HEK293 (cell line): ENCODE data around the gene EPHB1.

Source experiments
- CTCF ChIP-seq: fragments of 450-650 bp; formaldehyde crosslinking; IDR thresholded peaks from 2 replicates; pipeline ENCODE4 v1.5.1; 2016; ENCODE audit warnings: missing biosample characterization, missing genetic modification characterization
- ELK4 ChIP-seq: IDR thresholded peaks from 2 replicates; pipeline ENCODE4 v1.6.1; 2011; ENCODE audit warnings: mild to moderate bottlenecking, low read depth, low read length, borderline replicate concordance
- GFI1B ChIP-seq: fragments of 450-650 bp; formaldehyde crosslinking; IDR thresholded peaks from 2 replicates; pipeline ENCODE4 v1.5.1; 2016; ENCODE audit warnings: missing biosample characterization, missing genetic modification characterization
- REST ChIP-seq: fragments of 450-650 bp; formaldehyde crosslinking; IDR thresholded peaks from 2 replicates; pipeline ENCODE4 v1.5.1; 2016; ENCODE audit warnings: missing biosample characterization, missing genetic modification characterization
- SETDB1 ChIP-seq: IDR thresholded peaks from one replicate; pipeline ENCODE4 v1.6.1; 2017; ENCODE audit warnings: mild to moderate bottlenecking, low read length, moderate library complexity, mixed read lengths; ENCODE audit not compliant: insufficient read length
- YY1 ChIP-seq: fragments of 450-650 bp; formaldehyde crosslinking; IDR thresholded peaks from 2 replicates; pipeline ENCODE4 v1.5.1; 2018; ENCODE audit warnings: missing biosample characterization, missing genetic modification characterization
- ZBTB20 ChIP-seq: fragments of 450-650 bp; formaldehyde crosslinking; IDR thresholded peaks from 2 replicates; pipeline ENCODE4 v1.5.1; 2016; ENCODE audit warnings: missing biosample characterization, missing genetic modification characterization
- ZBTB44 ChIP-seq: fragments of 450-650 bp; IDR thresholded peaks from 2 replicates; pipeline ENCODE4 v1.5.1; 2018; ENCODE audit warnings: missing biosample characterization, mild to moderate bottlenecking, missing genetic modification characterization
- ZBTB8A ChIP-seq: fragments of 450-650 bp; formaldehyde crosslinking; IDR thresholded peaks from 2 replicates; pipeline ENCODE4 v1.5.1; 2016; ENCODE audit warnings: missing biosample characterization, missing genetic modification characterization
- ZNF23 ChIP-seq: fragments of 450-650 bp; formaldehyde crosslinking; IDR thresholded peaks from 2 replicates; pipeline ENCODE4 v1.5.1; 2016; ENCODE audit warnings: missing biosample characterization, missing genetic modification characterization, borderline replicate concordance
- ZNF510 ChIP-seq: fragments of 450-650 bp; formaldehyde crosslinking; IDR thresholded peaks from 2 replicates; pipeline ENCODE4 v1.5.1; 2018; ENCODE audit warnings: mild to moderate bottlenecking, missing genetic modification characterization, missing biosample characterization; ENCODE audit not compliant: insufficient replicate concordance
- ZSCAN30 ChIP-seq: fragments of 450-650 bp; IDR thresholded peaks from 2 replicates; pipeline ENCODE4 v1.5.1; 2018; ENCODE audit warnings: missing biosample characterization, mild to moderate bottlenecking, missing genetic modification characterization, moderate library complexity
- TF ChIP-seq, protein P1 (sequence below): fragments of 450-650 bp; formaldehyde crosslinking; optimal IDR thresholded peaks from 2 replicates; pipeline ENCODE3; 2016; ENCODE audit warnings: missing biosample characterization, mild to moderate bottlenecking, missing genetic modification characterization
- TF ChIP-seq, protein P2 (sequence below): fragments of 450-650 bp; formaldehyde crosslinking; IDR thresholded peaks from 2 replicates; pipeline ENCODE4 v1.5.1; 2017; ENCODE audit warnings: missing biosample characterization, missing genetic modification characterization

GRCh38 chr3:134772591-134772990, 22.5 kb upstream of the EPHB1 start:
- TF ChIP-seq CTCF (tag by site-specific recombination) (no peak), YY1 (no peak), REST (tag by site-specific recombination) (no peak), ZNF510 (tag by site-specific recombination) (no peak), SETDB1 (no peak), ZBTB44 (no peak), GFI1B (tag by site-specific recombination) (no peak), ZBTB20 (no peak), ELK4 (no peak), ZSCAN30 (tag by site-specific recombination) (no peak), ZBTB8A (tag by site-specific recombination) (no peak), ZNF23 (no peak)
- TF ChIP-seq, protein P1, sequence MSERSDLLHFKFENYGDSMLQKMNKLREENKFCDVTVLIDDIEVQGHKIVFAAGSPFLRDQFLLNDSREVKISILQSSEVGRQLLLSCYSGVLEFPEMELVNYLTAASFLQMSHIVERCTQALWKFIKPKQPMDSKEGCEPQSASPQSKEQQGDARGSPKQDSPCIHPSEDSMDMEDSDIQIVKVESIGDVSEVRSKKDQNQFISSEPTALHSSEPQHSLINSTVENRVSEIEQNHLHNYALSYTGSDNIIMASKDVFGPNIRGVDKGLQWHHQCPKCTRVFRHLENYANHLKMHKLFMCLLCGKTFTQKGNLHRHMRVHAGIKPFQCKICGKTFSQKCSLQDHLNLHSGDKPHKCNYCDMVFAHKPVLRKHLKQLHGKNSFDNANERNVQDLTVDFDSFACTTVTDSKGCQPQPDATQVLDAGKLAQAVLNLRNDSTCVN (tag by site-specific recombination) = no peak
- TF ChIP-seq, protein P2, sequence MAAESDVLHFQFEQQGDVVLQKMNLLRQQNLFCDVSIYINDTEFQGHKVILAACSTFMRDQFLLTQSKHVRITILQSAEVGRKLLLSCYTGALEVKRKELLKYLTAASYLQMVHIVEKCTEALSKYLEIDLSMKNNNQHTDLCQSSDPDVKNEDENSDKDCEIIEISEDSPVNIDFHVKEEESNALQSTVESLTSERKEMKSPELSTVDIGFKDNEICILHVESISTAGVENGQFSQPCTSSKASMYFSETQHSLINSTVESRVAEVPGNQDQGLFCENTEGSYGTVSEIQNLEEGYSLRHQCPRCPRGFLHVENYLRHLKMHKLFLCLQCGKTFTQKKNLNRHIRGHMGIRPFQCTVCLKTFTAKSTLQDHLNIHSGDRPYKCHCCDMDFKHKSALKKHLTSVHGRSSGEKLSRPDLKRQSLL (tag by site-specific recombination) = no peak
